GM21447 (cell line): ENCODE data around the gene CHN1.

Experiments
- ATAC-seq: cut with Tn5 transposase; IDR thresholded peaks from one replicate; pipeline ENCODE4 v1.9.1; 2021; ENCODE audit not compliant: unreplicated experiment

The CHN1 gene

DNA sequence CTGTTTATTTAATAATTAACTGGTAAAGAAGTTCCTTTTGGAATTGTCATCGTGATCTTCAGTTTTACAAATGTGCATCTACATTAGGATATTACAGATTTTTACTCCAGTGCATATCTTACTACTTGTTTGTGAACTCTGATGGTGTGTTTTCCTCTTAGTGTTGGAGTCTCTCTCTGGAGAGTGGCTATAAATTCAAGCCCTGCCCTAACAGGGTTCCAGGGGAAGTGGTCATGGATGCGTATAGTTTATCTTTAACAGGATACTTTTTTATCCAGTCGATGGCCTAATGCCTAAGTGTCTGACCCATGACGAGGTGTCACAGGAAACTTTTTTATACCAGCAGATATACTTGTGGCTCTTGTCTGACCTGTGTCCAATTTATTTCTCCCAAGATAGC, 75.4 kb downstream of the CHN1 start:
- no peak for ATAC-seq

DNA sequence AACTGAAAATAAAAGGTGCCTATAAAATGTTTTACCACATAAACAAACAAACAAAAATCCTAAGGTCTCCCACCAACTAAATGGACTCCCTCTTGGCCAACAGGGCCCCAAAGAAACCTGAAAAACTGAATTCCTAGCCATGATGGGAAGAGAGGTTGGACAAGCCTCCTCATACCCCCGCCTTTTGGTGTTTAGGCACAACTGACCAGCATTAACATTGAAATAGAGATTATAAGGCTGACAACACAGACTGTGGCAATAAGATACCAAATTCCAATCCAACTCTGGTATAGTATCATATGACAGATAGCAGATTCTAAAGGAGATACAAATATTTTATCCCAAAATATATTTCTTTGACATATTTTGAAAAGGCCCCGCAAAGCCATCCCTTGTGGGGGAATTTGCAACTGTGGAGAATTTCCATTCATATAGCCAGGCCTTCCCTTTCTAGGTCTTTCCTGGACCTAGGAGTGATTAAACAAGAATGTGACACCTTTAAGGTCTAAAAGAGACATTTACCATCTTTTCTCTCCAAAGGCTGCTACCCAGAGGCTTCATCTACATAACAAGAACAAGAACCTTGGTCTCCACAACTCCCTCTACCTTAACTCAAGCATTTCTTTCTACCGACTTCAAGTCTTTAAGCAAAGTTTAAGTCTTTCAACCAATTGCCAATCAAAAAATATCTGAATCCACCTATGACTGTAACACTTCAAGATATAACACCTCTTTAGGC, 80.0 kb downstream of the CHN1 start:
- no peak for ATAC-seq

DNA sequence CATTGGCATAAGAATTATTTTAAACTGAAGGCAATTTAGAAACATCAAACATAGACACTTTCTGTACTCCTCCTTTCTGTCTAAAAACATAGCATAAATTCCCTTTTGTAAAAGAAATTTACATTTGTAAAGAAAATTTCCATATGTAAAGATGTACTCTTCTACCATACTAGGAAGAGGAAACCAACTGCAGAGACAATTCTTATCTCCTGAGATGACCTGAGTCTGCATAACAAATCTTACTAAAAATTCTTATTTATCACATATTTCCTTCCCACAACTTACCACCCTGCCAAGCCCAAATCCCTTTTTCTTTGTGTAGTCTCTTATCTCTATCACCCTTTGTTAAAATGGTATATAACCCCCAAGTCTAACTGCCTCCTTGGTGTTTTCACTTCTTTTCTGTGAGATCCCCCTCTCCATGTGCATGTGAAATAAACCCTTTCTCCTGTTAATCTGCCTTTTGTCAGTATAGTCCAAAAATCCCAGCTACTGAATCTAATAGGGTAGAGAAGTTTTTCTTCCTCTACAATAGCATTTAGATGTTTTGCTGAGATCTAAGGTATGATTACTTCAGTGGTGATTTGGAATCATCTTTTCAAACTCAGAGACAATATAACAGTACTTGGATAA, 81.0 kb downstream of the CHN1 start:
- ATAC-seq: no peak

DNA sequence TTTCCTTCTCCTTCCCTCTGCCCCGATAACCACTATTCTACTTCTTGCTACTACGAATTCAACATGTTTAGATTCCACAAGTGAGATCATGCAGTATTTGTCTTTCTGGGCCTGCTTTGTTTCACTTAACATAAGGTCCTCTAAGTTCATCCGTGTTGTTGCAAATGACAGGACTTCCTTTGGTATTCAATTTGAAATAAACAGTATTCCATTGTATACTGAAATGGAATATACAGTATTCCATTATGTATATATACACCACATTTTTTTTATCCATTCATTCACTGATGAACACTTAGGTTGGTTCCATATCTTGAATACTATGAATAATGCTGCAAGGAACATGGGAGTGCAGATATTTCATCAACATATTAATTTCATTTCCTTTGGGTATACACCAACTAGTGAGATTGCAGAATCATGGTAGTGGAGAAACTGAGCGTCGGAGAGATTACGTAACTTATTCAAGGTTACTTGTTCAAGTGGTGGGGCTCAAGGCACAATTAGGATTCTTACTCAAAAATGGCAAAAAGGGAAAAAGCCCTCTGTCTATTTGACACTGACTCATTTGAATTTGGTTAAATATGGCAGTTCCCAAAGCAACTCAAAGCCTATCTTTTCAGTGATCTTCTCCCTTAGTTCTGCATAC, 85.1 kb downstream of the CHN1 start:
- ATAC-seq: no peak

DNA sequence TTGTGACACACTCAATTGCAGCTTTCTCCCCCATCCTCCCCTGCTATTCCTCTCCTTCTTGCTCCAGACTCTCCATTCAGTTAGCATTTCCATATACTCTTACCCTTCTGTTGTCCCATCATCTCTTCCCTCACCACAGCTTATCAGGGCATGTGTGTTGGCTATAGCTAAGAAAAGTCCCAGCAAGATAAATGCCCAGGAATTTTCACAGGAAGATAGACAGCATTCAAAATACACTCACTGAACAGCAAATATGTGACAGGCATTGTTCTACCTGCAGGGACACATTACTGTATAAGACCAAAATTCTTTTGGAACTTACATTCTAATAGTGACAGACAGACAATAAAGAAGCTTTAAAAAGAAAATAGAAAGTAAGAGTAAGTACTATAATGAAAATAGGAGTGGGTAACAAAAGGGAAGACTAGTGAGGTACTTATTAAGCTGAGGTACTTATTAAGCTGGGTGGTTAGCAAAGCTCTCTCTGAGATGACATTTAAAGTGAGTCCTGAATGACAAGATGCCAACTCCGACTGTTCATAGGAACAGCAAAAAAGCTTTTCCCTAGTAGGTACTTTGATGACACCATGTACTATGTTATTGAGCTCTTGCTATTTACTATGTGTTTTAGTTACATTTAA, 86.2 kb downstream of the CHN1 start:
- ATAC-seq: no peak

DNA sequence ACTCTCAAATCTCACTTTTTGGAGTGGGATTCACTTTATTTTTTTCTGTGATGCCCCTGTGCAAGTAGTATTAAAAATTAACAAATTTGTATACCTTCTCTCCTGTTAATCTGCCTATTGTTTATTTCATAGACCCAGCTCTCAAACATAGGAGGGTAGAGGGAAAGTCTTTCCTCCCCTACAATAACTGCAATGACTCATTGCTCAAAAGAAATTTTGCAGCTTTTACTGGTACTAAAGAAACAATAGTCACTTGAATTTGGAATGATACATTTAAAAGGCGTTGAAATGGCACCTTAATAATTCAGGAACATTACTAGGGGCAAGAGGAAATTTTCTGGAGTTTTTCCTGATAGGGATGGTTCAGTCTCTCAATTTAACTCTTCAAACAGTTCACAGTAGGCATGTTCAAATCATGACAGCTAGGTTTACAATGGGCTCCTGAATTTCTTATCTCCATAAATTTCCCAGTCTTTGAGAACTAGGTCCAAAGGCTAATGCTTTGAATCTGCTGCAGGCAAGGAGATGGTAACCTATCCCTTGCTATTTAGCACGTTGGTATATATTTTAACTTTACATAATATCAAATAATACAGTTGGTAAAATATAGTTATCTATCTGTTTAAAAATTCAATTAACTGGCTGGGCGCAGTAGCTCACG, 88.8 kb downstream of the CHN1 start:
- no peak for ATAC-seq

DNA sequence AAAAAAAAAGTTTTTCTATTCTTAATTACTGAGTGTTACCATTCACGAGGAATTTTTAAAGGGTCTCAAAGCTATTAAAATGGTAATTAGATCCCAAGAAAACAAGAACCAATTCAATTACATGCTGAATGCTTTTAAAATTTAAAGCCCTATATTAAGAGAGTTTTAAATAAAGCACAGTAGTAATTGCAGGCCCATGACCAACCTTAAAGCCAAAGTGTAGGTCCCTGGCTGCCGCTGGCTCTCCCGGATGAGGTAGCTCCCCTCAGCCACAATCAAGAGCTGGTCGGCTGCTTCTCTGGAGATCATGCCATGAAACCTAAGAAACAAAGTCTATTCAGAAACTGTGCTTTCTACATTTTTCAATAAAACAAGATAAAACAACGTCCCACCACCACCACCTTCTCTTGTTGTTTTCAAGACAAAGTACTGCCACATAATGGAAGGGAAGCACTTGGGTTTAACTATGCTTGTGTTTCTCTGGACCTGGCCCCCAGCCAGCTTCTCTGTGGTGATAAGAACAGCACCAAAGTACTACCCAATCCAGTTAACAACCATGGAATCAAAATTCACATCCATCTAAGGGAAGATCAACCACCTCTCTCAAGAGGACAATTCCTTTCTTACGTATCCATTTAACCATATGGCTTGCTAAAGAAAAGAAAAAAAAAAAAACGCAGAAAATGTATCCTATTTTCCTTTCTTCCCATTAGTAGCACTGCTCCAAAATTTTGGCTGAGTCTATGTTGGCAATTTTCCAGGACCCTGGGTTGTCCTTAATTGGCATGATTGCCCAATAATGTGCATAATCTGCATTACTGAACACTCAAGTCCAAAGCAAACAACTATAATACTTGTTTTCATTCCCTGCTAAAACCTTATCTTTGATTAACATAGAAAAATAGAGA, 90.1 kb downstream of the CHN1 start:
- no peak for ATAC-seq

DNA sequence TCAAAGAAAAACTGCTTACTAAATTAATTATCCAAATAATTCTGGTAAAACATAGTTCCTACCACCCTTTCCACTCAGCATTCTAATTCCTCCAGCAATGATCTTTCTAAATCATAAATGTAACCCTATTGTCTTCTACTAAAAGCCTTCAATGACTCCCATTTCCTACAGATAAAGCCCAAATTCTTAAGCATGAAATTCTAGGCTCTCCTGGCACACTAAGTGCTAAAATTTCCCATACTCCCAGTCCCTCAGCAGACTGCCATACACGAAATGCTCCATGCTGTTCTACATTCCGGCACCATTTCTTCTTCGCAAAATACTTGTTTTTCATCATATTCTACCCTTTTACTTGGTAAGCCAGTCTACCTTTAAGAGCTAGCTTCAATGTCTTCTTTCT, 96.9 kb downstream of the CHN1 start:
- ATAC-seq: no peak

DNA sequence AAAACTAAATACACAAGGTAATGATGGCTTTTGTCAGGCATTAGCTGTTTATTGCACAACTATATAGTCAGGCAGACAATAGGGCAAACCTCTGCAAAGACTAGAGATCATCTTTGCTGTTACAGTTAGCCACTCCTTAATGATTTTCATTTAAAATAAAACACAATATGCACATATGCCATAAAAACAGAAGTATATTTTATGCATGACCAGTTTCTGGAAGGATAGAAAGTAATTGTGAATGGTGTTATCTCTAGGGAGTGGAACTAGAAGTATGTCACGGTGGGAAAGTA, 102.0 kb downstream of the CHN1 start:
- no peak for ATAC-seq

DNA sequence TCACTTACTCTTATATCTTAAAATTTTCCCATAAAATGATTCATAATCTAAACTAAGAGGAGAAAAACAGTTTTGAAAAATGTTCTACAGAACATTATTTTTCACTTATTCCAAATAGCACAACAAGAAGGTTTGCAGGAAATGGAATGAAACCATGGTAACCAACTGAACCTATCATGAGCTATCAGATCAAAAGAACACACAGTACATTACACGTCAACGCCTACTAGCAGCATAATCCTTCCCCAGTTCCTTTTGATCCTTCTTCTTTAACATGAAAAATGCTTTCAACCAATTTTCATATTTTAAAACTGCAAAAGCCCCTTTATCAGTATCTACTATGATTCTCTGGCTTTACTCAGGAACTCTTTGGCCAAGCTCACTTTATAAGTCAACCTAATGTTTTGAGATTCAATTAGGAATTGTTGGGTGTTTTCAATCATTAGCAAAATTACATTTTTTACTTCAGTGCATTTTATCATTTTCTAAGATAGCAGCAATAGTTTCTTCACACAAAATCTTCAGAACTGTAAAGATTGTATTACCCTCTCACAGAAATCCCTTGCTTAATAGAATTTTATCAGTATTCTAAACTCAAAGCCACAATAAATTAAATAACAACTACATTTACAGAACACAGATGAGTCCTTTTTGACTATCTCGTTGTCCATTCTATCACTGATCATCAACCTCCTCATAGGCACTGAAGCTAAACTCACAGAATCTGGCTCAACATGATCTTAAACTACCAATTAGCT, 102.5 kb downstream of the CHN1 start:
- no peak for ATAC-seq

DNA sequence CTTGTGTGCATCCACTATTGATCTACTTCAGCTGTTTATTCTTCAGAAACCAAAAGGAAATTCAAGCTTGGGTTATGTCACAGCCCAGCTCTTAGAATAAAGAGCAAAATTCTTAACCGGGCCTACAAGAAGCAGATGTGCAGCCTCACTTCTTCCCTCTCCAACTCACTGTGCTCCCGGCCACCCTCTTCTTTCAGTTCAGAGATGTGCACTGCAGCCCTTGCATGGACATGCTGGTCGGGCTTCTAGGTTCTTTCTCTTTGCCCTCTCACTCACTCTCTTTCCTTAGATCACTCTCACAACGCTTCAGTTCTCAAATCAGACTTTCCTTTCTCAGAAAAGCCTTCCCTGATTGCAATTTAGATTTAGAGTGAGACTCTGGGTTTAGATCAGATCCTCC, 104.1 kb downstream of the CHN1 start:
- ATAC-seq: no peak

DNA sequence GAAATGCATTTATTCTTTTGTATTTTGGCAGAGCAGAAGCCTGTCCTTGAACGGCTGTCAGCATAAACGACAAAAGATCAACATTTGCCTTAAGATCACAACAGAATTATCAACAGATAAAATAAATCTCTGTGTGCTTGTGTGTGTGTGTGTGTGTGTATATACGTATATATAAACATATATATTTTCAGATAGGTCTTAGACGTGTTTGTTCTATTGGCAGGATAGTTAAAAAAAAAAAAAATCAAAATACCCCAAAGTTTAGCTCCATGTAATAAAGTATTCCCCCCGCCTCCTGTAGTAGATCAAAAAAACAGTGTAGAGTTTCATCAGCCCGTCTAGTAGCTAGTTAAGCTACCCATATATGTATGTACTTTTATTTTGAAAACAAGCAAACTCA, 107.9 kb downstream of the CHN1 start:
- ATAC-seq: no peak

DNA sequence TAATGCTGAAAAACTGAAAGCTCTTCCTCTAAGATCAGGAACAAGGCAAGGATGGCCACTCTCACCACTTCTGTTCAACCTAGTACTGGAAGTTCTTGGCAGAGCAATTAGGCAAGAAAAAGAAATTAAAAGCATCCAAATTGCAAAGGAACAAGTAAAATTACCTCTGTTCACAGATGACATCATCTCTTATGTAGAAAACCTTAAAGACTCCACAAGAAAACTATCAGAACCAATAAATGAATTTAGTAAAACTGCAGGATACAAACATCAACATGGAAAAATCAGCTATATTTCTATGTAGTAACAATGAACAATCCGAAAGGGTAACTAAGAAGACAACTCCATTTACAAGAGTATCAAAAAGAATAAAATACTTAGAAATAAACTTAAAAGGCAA, 112.2 kb downstream of the CHN1 start:
- ATAC-seq: no peak

DNA sequence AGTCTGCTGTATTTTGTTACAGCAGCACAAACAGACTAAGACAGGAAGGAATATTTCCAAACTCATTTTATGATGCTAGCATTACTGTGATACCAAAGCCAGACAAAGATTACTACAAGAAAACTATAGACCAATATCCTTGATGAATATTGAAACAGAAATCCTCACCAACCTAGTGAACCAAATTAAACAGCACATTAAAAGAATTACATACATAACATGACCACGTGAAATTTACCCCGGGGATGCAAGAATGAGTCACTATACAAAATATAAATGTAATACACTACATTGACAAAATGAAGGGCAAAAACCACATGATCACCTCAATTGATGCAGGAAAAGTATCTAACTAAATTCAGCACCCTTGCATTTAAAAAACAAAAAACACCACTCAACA, 112.6 kb downstream of the CHN1 start:
- ATAC-seq: no peak

DNA sequence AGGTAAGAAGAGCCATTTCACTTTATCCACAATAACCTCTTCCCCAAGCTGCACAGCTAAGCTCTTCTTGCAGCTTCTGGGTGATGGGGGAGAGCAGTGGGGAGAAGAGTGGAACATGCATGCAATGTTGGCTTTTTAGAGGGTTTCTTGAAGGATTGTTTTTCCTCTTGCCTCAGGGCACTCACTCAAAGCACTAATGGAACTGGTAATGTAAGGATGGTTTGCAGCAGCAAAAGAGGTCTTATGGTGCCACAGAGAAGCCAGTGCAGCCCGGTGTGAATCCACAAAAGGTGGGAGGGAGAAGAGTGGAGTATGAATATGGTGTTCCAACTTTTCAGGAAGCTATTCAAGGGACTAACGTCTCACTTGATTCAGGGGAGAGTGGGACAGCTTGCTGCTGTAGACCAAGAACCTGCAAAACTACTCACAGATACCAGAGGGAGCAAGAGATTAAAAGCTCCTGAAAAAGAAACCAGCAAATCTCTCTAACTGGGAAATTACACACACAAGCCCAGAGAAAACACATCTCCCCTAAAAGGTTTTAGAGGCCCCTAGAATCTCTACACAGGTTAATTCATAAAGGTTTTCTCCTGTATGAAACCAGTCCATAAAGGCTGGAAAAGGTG, 116.4 kb downstream of the CHN1 start:
- ATAC-seq: no peak

DNA sequence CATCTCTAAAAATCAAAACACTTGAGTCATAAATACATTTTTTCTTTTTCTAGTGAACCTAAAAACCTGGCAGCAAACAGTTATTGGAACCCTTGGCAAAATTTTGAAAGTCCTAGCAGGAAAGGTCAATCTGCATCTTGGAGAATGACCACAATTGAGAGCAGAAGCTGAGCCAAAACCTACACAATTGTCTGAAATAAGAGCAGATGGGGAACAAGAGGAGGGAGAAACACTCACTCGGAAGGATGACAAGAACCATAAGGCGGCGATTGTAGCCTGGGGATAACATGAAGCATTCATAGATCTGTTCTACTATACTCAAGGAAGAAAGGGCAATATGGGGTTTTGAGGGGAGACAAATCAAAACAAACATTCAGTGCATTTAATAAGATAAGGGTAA, 117.0 kb downstream of the CHN1 start:
- no peak for ATAC-seq

DNA sequence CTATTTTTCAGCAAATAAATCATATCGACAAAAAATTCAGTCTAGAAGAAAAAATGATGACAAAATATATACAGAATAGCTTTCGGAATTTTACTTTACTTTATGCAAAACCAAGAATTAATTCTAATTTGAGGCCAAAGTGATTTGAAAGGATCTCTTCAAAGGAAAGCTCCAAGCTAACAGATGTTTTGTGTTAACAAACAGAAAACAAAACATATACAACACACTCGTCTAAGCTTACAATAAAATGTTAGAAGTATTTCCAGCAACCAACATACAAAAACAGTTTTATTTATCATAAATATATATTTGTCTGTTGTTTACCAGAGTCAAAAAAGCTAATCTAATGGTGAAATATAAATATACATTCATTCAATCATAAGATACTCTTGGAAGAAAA, 122.8 kb downstream of the CHN1 start:
- ATAC-seq: no peak

DNA sequence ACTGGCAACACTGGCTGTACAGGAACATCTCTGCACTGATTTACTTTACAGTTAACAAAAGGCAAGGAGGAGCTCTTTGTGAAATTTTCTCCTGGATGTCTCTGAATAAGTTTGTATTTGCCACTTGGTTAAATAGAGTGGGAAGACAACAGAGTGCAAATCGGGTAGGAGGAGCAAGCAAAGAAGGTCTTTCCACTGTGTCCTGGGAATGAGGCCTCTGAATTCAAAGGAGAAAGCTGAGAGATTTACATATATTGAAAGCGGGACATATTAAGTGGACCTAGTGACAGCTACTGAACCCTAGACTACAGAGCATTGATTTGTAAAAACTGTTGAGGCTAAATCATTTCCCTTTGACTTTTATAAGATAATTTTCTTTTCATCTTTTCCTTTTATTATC, 123.5 kb downstream of the CHN1 start:
- ATAC-seq: no peak

DNA sequence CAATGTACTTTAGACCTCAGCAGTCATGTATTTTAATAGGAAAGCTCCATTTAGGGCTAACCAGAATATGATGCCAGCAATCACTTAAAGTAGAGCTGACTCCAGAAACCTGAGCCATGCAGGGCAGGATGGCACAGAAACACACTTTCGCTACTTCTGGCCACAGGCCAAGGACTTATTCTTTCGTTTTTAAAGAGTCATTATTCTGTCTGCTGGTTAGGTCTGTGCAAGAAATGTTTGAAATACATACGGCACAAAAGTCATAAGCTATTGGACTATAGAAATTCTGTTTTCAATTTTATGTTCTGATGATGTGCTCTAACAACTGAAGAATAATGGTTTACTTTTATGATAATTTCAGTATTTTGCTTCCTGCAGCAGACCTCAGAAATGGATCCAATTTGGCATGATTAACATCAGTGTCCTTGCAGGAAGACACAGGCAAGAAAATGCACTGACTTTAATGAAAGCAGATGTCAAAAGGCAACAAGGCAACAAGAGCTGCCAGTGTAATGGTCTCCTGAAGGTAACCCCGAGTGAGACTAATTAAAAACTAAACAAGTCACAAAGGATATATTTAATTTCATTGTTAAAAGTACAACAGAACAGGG, 126.5 kb downstream of the CHN1 start:
- ATAC-seq: no peak
